Inflammatory macrophage (primary cell): Measurements from ENCODE around the gene SIK2.

ENCODE experiments used
- DNase-seq, 2 donors: peaks; one replicate each; pipeline ENCODE4 v3.0.0-alpha.2; 2020 to 2022

Gene SIK2

DNA sequence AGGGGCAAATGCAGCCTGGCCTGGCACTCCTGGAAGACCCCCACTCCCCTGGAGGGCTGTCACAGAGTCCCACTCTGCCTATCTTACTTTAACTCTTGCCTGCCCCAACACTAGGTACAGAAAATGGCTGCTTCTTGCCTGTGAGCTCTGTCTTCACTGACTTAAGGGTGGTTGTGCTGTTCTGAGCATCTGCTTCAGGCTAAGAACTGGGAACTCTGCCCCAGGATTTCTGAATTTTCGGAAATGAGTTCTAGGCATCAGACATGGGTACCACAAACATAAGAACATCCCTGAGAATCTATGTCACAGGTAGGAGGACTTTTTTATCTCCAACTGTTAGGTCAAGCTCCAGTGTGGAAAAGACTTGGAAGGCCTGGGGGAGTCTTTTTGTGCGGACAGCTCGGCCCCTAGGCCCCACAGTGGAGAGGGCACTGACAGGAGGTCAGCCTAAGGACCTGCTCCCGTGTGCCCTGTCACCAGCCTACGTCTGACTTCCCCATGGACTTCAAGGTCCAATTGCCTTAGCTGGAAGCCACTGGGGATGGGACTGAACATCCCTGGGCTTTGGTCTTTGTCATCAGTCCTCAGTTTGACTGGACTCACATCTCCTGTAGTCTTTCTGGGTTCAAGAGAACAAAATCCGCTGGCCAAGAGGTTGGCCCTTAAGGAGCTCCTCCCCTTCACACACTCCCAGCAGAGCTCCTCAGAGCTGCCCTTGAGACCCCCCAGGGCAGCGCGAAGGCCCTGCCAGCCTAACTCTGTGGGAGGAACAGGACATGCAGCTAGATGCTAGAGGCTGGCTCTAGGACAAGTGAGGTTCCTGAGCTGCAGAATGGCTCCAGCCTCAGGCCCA, 132.1 kb downstream of the SIK2 start:
- no peak for DNase-seq

DNA sequence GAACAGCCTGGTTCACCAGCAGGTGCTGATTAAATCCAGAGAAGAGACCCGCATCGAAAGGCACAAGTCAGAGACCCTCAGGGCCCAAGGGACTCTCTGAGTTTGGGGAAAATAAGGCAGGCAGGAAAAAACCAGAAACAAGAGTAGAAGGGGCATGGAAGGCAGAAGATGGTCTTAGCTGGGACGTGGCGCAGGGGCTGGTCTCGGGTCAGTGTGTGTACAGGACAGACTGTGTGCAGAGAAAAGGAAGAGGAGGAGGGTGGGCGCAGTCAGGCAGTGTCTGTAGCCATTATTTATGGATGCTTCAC, 132.7 kb downstream of the SIK2 start:
- no peak for DNase-seq

GRCh38 chr11:111735262-111736116, 133.2 kb downstream of the SIK2 start:
- DNase-seq = no peak

- DNase-seq = no peak
Measured at GRCh38 chr11:111736181-111736590, 133.9 kb downstream of the SIK2 start.

- no peak for DNase-seq
Measured at GRCh38 chr11:111736621-111737443, 134.6 kb downstream of the SIK2 start.

DNA sequence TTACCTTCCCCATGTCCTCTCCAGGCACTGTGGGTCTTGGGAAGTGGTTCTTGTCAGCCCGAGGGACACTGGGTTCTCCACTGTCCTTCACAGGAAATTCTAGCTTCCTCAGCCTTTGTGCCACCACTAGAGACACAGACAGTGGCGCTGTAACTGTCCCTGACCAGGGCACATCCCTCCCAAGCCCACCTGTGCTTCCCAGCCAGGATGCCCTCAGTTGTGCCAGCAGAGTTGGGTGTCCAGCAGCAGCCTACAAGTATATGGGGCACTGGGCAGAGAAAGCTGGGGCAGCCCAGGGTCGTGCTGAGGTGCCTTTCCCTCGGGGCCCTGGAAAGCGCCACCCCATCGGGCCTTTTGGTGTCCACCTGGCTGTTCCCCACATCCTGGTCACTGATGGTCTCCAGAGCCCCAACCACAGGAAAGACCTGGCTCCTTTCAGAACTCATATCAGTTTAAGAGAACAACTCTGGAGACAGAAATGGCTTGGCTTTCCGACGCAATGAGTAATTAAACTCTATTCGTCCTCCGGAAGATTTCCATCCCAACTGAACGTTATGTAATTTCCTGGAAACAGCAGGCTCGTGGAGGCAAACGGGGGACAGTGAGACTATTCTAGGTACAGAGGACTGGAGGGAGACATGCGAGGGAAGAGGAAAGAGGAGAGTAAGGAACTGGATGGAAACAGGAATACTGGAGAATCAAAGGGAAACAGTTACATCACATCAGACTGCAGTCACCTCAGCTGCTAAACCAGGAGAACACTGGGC, 135.4 kb downstream of the SIK2 start:
- no peak for DNase-seq

GRCh38 chr11:111739299-111739698, 137.1 kb downstream of the SIK2 start:
- no peak for DNase-seq

- DNase-seq = no peak
Measured at GRCh38 chr11:111741751-111742150, 139.5 kb downstream of the SIK2 start.

DNA sequence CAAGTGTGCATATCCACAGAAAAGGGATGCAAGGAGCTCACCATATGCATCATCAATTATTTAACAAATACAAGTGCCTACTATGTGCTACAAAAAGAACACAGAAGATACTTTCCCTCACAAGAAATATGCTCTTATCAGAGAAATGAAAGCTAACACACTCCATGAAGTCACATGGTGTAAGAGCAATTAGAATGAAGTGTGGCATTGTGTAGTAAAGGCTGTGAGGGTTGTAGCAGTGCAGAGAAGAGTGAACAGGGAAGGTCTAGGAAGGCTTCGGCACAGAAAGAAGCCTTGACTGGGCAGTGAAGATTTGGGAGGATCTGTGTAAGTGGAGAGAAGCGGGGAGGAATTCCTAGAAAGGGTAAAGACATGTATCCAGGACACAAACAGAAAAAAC, 141.5 kb downstream of the SIK2 start:
- no peak for DNase-seq

DNA sequence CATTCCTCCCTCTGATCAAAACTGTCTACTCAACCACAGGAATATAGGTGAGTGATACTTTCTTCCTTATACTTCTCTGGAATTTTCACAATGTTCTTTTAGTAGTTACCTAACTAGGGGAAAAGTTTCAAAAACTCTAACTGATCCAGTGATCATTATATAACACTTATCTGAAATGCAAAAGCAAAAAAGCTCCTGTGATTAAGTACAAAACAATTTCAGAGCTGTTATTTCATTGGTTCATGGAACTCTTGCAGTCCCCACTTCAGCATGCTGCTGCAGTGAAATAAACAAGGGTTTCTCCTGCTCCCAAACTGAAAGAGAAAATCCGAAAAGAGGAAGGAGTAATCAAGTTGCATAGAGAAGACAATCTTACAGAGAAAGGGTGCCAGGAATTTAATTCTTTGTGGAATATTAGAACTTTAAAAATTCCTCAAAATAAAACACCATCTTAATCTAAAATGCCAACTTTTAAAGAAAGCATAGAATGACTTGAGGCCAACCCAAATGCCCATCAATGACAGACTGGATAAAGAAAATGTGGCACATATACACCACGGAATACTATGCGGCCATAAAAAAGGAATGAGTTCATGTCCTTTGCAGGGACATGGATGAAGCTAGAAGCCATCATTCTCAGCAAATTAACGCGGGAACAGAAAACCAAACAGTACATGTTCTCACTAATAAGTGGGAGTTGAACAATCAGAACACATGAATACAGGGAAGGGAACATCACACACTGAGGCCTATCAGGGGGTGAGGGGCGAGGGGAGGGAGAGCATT, 143.7 kb downstream of the SIK2 start:
- no peak for DNase-seq

DNA sequence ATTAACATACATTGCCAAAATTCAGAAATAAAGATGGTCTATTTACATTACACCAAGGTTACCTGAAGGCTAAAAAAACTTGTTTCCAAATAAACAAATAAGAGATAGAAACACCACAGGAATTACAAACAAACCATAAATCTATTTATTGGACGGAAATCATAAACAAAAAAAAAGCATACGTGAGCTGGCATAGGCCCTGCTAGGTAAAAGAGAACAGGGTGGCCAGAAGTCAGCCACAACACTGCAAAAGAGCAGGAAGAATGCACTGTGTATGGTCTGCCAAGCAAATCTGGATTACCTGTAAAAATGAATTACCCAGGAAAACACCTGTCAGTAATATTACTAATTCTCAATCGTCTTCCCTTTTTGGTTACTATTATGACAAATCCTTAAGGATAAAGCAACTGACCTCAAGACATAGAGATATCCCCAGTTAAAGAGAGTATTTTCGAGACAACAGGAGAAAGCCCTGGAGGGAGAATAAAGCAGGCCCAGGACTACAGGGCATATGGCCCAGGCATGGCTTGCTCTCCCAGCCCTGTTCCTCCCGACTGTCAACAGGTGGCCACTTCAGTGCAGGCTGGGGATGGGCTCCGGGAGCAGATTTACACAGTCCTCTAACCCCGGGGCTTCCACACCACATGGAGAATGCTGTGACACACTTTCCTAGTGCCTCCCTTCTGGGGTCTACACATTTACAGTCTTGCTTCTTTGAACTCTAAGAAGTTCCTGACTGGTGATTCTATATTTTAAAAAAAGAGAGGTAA, 146.0 kb downstream of the SIK2 start:
- no peak for DNase-seq

GRCh38 chr11:111749646-111750045, 147.4 kb downstream of the SIK2 start:
- no peak for DNase-seq

DNA sequence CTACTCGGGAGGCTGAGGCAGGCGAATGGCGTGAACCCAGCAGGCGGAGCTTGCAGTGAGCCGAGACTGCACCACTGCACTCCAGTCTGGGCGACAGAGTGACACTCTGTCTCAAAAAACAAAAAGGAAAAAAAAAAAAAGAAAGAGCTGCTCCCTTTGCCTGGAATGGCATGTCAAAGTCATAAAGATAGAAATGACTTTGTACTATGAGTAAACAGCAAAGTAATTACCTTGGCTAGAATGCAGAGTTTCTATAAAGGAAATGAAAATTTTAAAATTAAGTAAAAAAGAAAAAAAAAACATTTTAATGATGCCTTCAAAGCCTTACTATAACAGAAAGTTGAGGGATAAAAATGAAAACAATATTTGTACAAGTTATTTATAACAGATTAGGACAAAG, 153.8 kb downstream of the SIK2 start:
- DNase-seq = no peak

DNA sequence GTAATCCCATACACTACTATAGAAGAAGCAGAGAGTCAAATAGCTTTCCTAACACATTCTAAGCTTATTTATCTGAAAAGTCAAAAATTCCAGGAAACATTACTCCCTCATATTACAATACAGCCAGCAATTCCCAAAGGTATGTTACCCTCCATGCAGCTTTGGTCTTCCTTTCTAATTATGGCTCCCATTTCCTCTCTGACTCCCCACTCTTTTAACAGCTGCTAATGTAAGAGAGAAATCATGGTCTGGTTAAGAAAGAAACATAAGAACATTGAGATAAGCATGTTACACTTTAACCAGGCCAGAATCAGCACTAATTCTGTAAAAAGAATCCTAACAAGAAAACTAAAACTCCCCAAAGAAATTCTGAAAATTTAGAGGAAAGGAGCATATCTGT, 157.1 kb downstream of the SIK2 start:
- DNase-seq = no peak

GRCh38 chr11:111759778-111760407, 157.6 kb downstream of the SIK2 start:
- no peak for DNase-seq

GRCh38 chr11:111761036-111761435, 158.8 kb downstream of the SIK2 start:
- DNase-seq = no peak

GRCh38 chr11:111762526-111762925, 160.3 kb downstream of the SIK2 start:
- no peak for DNase-seq

DNA sequence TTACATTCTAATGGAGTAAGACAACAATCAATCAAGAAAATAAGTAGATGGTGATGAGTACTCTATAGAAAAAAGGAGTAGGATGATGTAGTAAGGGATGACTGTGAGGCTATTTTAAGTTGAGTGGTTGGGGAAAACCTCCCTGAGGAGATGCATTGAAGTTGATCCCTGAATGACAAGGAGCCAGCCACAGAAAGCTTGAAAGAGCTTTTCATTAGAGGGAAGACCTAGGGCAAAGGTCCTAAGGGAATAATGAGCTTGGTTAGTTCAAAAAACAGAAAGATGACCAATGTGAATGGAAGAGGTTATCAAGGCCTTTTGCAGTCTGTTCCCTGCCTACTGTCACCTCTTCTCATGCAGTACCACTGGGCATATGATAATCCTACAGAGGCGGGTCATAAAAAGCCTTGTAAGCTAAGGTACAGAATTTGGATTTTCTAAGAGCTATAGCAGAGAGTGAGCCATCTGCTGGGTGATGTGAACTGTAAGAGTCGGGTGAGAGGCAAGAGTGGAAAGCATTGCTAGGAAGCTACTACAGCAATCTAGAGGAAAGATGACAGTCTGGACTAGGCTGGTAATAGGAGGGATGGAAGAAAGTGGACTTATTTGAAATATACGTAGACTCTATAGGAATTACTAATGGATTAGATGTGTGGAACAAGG, 160.9 kb downstream of the SIK2 start:
- no peak for DNase-seq

DNA sequence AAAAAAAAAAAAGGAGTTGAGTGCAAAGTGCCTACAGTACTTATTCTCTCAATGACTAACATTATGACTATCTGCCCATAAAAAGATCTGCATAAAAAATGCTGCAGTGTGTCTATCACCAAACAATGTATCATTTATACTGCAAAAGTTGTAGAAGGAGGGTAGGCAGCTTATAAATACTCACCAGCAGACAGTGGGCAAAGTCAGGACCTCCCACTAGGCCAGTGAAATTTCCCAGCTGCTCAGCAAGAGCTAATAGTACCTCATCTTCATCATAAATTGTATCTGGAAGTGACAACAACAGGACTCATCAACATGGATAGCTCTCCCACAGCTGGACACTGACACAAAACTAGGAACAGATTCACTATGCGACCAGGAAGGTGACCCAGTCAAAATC, 162.4 kb downstream of the SIK2 start:
- DNase-seq = no peak
